Breast epithelium (tissue), 3 donors: ENCODE measurements around the gene NAALADL2.

Source experiments
- POLR2A ChIP-seq: fragments of 450-650 bp; IDR thresholded peaks from one replicate; pipeline ENCODE4 v1.6.1; 2016; ENCODE audit warnings: antibody characterized with exemption, mild to moderate bottlenecking, moderate library complexity
- POLR2AphosphoS5 ChIP-seq, 3 donors: sonication (generic); formaldehyde crosslinking; IDR thresholded peaks; one replicate each; pipeline ENCODE4 v1.6.1; 2017; ENCODE audit warnings: antibody characterized with exemption in 3 of 3
- TF ChIP-seq, protein P1 (sequence below), 3 donors: fragments of 450-650 bp; IDR thresholded peaks; one replicate each; pipeline ENCODE4 v1.5.1; 2016 to 2017; ENCODE audit warnings: antibody characterized with exemption in 3 of 3, mild to moderate bottlenecking in 3 of 3, moderate library complexity in 3 of 3

DNA sequence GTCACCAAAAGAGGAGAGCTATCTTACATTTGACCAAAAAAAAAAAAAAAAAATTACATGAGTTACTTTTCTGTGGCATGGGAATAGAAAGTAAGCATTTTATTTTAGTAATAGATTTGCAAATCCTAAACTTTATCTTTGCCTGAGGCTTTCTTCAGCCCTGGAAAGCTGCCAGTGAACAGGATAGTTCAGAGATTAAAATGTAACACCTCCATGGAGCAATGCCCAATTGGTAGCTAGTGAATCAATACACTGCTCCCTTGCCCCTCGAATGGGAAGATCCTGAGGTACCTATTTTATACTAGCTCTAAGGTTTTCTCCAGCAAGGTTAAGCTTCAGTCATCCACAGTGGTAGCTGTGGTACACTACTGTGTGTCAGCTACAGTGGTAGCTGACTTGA lies 867.1 kb downstream of the NAALADL2 start:
- TF ChIP-seq POLR2A (no peak), POLR2AphosphoS5 (IDR thresholded peaks at IDR 0.05) (no peak)
- TF ChIP-seq, protein P1, sequence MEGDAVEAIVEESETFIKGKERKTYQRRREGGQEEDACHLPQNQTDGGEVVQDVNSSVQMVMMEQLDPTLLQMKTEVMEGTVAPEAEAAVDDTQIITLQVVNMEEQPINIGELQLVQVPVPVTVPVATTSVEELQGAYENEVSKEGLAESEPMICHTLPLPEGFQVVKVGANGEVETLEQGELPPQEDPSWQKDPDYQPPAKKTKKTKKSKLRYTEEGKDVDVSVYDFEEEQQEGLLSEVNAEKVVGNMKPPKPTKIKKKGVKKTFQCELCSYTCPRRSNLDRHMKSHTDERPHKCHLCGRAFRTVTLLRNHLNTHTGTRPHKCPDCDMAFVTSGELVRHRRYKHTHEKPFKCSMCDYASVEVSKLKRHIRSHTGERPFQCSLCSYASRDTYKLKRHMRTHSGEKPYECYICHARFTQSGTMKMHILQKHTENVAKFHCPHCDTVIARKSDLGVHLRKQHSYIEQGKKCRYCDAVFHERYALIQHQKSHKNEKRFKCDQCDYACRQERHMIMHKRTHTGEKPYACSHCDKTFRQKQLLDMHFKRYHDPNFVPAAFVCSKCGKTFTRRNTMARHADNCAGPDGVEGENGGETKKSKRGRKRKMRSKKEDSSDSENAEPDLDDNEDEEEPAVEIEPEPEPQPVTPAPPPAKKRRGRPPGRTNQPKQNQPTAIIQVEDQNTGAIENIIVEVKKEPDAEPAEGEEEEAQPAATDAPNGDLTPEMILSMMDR (IDR thresholded peaks at IDR 0.05) = no peak
